Naive B cell (primary cell): Measurements from ENCODE around the gene PAN3. TPM values are rescaled to one million over a fixed set of nuclear protein-coding genes. Genes with fewer than 3 reads are reported as not detected.

Source experiments
- ATAC-seq, 2 donors: fragments of 150-1000 bp; cut with Tn5 transposase; 2 replicates each; pipeline ENCODE4 v1.10.0; 2021; ENCODE audit warnings: low read depth in 2 of 2, mild to moderate bottlenecking in 2 of 2, moderate library complexity in 2 of 2
- DNase-seq: peaks from one replicate; pipeline ENCODE4 v3.0.0; 2022
- H3K27ac Mint-ChIP-seq, 6 donors: one replicate each; pipeline ENCODE4 v1.8.0; 2020 to 2022; ENCODE audit warnings: mild to moderate bottlenecking in 6 of 6, mixed read lengths in 6 of 6, moderate library complexity in 5 of 6, inconsistent platforms in 2 of 6
- H3K27me3 Mint-ChIP-seq, 3 donors: one replicate each; pipeline ENCODE4 v1.8.0; 2021 to 2022; ENCODE audit warnings: mixed read lengths in 3 of 3, mild to moderate bottlenecking in 1 of 3
- H3K36me3 Mint-ChIP-seq, 2 donors: one replicate each; pipeline ENCODE4 v1.8.0; 2020 to 2022; ENCODE audit warnings: mixed read lengths in 2 of 2, inconsistent platforms in 1 of 2, mild to moderate bottlenecking in 1 of 2
- H3K4me1 Mint-ChIP-seq, 3 donors: one replicate each; pipeline ENCODE4 v1.8.0; 2020 to 2022; ENCODE audit warnings: mixed read lengths in 3 of 3, inconsistent platforms in 1 of 3, mild to moderate bottlenecking in 1 of 3, moderate library complexity in 1 of 3
- H3K4me3 Mint-ChIP-seq, 8 donors: one replicate each; pipeline ENCODE4 v1.8.0; 2020 to 2022; ENCODE audit warnings: mild to moderate bottlenecking in 8 of 8, mixed read lengths in 8 of 8, moderate library complexity in 8 of 8, inconsistent platforms in 2 of 8
- H3K9me3 Mint-ChIP-seq, 7 donors: one replicate each; pipeline ENCODE4 v1.8.0; 2020 to 2022; ENCODE audit warnings: mixed read lengths in 7 of 7, mild to moderate bottlenecking in 5 of 7, inconsistent platforms in 2 of 7, moderate library complexity in 1 of 7
- polyA plus RNA-seq, 6 donors: library from polyadenylated mRNA; unstranded; fragments of 300-500 nt; fragmentation: Illumina TruSeq; gene quantifications; one replicate each; pipeline ENCODE4 v1.2.3, GENCODE V29; 2021; ENCODE audit warnings: low read depth in 6 of 6

Gene PAN3
- polyA plus RNA-seq, 6 donors from 2014 or later, result 6.3 to 11.2 (median 7.5) TPM

GRCh38 chr13:28147495-28147894 lies 9.2 kb downstream of the PAN3 start:
- H3K4me3 Mint-ChIP-seq, result peak overlapping the region in 1 of 8 donors; percentile 3
- no peaks in the 10 kb centered on the region for H3K36me3 Mint-ChIP-seq
- ATAC-seq (no peak), DNase-seq (no peak)
- H3K27me3 Mint-ChIP-seq, result no peaks in the 10 kb centered on the region
- peaks cover 36 to 80% (median 59%) of the 10 kb centered on the region in 3 donors for H3K4me1 Mint-ChIP-seq
- H3K27ac Mint-ChIP-seq, result peak overlapping the region in 1 of 6 donors; percentile 53
- no peaks in the 10 kb centered on the region for H3K9me3 Mint-ChIP-seq

- peaks cover 12 to 15% of the 10 kb centered on the region in 2 donors for H3K36me3 Mint-ChIP-seq
- no peak for ATAC-seq
- H3K4me1 Mint-ChIP-seq, result peaks cover 34 to 47% (median 39%) of the 10 kb centered on the region in 3 donors
- no peak overlapping the region for H3K27ac Mint-ChIP-seq
- DNase-seq, result no peak
- peaks cover 0 to 12% (median 8%) of the 10 kb centered on the region in 7 donors for H3K9me3 Mint-ChIP-seq
- H3K27me3 Mint-ChIP-seq, result no peaks in the 10 kb centered on the region
- H3K4me3 Mint-ChIP-seq, result peak overlapping the region in 2 of 8 donors; percentile 3 to 32
Measured at GRCh38 chr13:28159057-28159456, 20.7 kb downstream of the PAN3 start.

GRCh38 chr13:28161370-28161769 lies 23.0 kb downstream of the PAN3 start:
- no peaks in the 10 kb centered on the region for H3K27me3 Mint-ChIP-seq
- peaks cover 12 to 15% of the 10 kb centered on the region in 2 donors for H3K36me3 Mint-ChIP-seq
- peaks cover 41 to 66% (median 53%) of the 10 kb centered on the region in 3 donors for H3K4me1 Mint-ChIP-seq
- peak overlapping the region in 3 of 6 donors; percentile 12 to 54 (median 13) for H3K27ac Mint-ChIP-seq
- ATAC-seq, result no peak
- H3K9me3 Mint-ChIP-seq, result peaks cover 0 to 11% (median 5%) of the 10 kb centered on the region in 7 donors
- no peak for DNase-seq
- H3K4me3 Mint-ChIP-seq, result peak overlapping the region in 1 of 8 donors; percentile 48

GRCh38 chr13:28163587-28163986 lies 25.2 kb downstream of the PAN3 start:
- Mint-ChIP-seq H3K36me3 (no peaks in the 10 kb centered on the region), H3K27ac (peak overlapping the region in 1 of 6 donors; percentile 20)

GRCh38 chr13:28166257-28166656 lies 27.9 kb downstream of the PAN3 start:
- peaks cover 0 to 2% (median 0%) of the 10 kb centered on the region in 7 donors for H3K9me3 Mint-ChIP-seq
- peaks cover 34 to 73% (median 46%) of the 10 kb centered on the region in 3 donors for H3K4me1 Mint-ChIP-seq
- ATAC-seq, result no peak
- H3K36me3 Mint-ChIP-seq, result peaks cover 0 to 3% of the 10 kb centered on the region in 2 donors
- H3K4me3 Mint-ChIP-seq, result peak overlapping the region in 3 of 8 donors; percentile 29 to 44 (median 41)
- peak overlapping the region in 1 of 6 donors; percentile 57 for H3K27ac Mint-ChIP-seq
- DNase-seq, result no peak
- no peaks in the 10 kb centered on the region for H3K27me3 Mint-ChIP-seq

More at GRCh38 chr13:28163587-28163986, 25.2 kb downstream of the PAN3 start:
- Mint-ChIP-seq H3K9me3 (peaks cover 0 to 5% (median 0%) of the 10 kb centered on the region in 7 donors), H3K4me3 (peak overlapping the region in 2 of 8 donors; percentile 25 to 35), H3K27me3 (no peaks in the 10 kb centered on the region), H3K4me1 (peaks cover 41 to 79% (median 54%) of the 10 kb centered on the region in 3 donors)
- ATAC-seq (no peak), DNase-seq (no peak)

- Mint-ChIP-seq H3K27me3 (no peaks in the 10 kb centered on the region), H3K4me1 (peaks cover 34 to 52% (median 42%) of the 10 kb centered on the region in 3 donors), H3K36me3 (peaks cover 5 to 9% of the 10 kb centered on the region in 2 donors), H3K9me3 (no peaks in the 10 kb centered on the region), H3K27ac (peak overlapping the region in 3 of 6 donors; percentile 20 to 71 (median 47)), H3K4me3 (no peak overlapping the region)
- no peak for DNase-seq
- ATAC-seq, result no peak
Measured at GRCh38 chr13:28171266-28171665, 32.9 kb downstream of the PAN3 start.

GRCh38 chr13:28172947-28173346 lies 34.6 kb downstream of the PAN3 start:
- H3K36me3 Mint-ChIP-seq, result peaks cover 9 to 10% of the 10 kb centered on the region in 2 donors
- no peaks in the 10 kb centered on the region for H3K9me3 Mint-ChIP-seq
- peak overlapping the region in 1 of 6 donors; percentile 46 for H3K27ac Mint-ChIP-seq
- peaks cover 26 to 38% (median 35%) of the 10 kb centered on the region in 3 donors for H3K4me1 Mint-ChIP-seq
- H3K4me3 Mint-ChIP-seq, result no peak overlapping the region
- no peak for DNase-seq
- no peak for ATAC-seq
- no peaks in the 10 kb centered on the region for H3K27me3 Mint-ChIP-seq

GRCh38 chr13:28173793-28174192 lies 35.4 kb downstream of the PAN3 start:
- H3K27ac Mint-ChIP-seq, result peak overlapping the region in 1 of 6 donors; percentile 1

GRCh38 chr13:28177327-28177726 lies 39.0 kb downstream of the PAN3 start:
- peaks cover 9 to 23% of the 10 kb centered on the region in 2 donors for H3K36me3 Mint-ChIP-seq
- ATAC-seq (no peak), DNase-seq (no peak)
- H3K27ac Mint-ChIP-seq, result peak overlapping the region in 2 of 6 donors; percentile 47 to 50
- H3K27me3 Mint-ChIP-seq, result no peaks in the 10 kb centered on the region
- no peak overlapping the region for H3K4me3 Mint-ChIP-seq
- peaks cover 20 to 29% (median 26%) of the 10 kb centered on the region in 3 donors for H3K4me1 Mint-ChIP-seq
- no peaks in the 10 kb centered on the region for H3K9me3 Mint-ChIP-seq

More at GRCh38 chr13:28173793-28174192, 35.4 kb downstream of the PAN3 start:
- H3K36me3 Mint-ChIP-seq, result peaks cover 9 to 16% of the 10 kb centered on the region in 2 donors
- DNase-seq (no peak), ATAC-seq (no peak)
- no peaks in the 10 kb centered on the region for H3K9me3 Mint-ChIP-seq
- H3K4me1 Mint-ChIP-seq, result peaks cover 23 to 30% (median 28%) of the 10 kb centered on the region in 3 donors
- no peaks in the 10 kb centered on the region for H3K27me3 Mint-ChIP-seq
- no peak overlapping the region for H3K4me3 Mint-ChIP-seq

GRCh38 chr13:28177877-28178276 lies 39.5 kb downstream of the PAN3 start:
- H3K4me3 Mint-ChIP-seq, result peak overlapping the region in 1 of 8 donors; percentile 42
- peaks cover 9 to 29% of the 10 kb centered on the region in 2 donors for H3K36me3 Mint-ChIP-seq
- ATAC-seq (no peak), DNase-seq (no peak)
- H3K9me3 Mint-ChIP-seq, result no peaks in the 10 kb centered on the region
- peaks cover 16 to 24% (median 22%) of the 10 kb centered on the region in 3 donors for H3K4me1 Mint-ChIP-seq
- no peaks in the 10 kb centered on the region for H3K27me3 Mint-ChIP-seq
- H3K27ac Mint-ChIP-seq, result peak overlapping the region in 2 of 6 donors; percentile 47 to 83

GRCh38 chr13:28179974-28180373 lies 41.6 kb downstream of the PAN3 start:
- no peaks in the 10 kb centered on the region for H3K27me3 Mint-ChIP-seq
- no peaks in the 10 kb centered on the region for H3K9me3 Mint-ChIP-seq
- peaks cover 0 to 30% of the 10 kb centered on the region in 2 donors for H3K36me3 Mint-ChIP-seq
- peaks cover 18 to 36% (median 28%) of the 10 kb centered on the region in 3 donors for H3K4me1 Mint-ChIP-seq
- H3K4me3 Mint-ChIP-seq, result no peak overlapping the region
- no peak for DNase-seq
- ATAC-seq, result no peak
- H3K27ac Mint-ChIP-seq, result no peak overlapping the region

- ATAC-seq (no peak), DNase-seq (no peak)
- no peak overlapping the region for H3K4me3 Mint-ChIP-seq
- H3K4me1 Mint-ChIP-seq, result peaks cover 18 to 41% (median 30%) of the 10 kb centered on the region in 3 donors
- peaks cover 0 to 30% of the 10 kb centered on the region in 2 donors for H3K36me3 Mint-ChIP-seq
- H3K27ac Mint-ChIP-seq, result peak overlapping the region in 2 of 6 donors; percentile 11 to 67
- H3K27me3 Mint-ChIP-seq, result no peaks in the 10 kb centered on the region
- H3K9me3 Mint-ChIP-seq, result no peaks in the 10 kb centered on the region
Measured at GRCh38 chr13:28181413-28181812, 43.1 kb downstream of the PAN3 start.

GRCh38 chr13:28185256-28185655 lies 46.9 kb downstream of the PAN3 start:
- Mint-ChIP-seq H3K4me3 (no peak overlapping the region), H3K9me3 (no peaks in the 10 kb centered on the region), H3K36me3 (peaks cover 0 to 29% of the 10 kb centered on the region in 2 donors), H3K27ac (peak overlapping the region in 2 of 6 donors; percentile 18 to 60), H3K27me3 (no peaks in the 10 kb centered on the region), H3K4me1 (peaks cover 18 to 38% (median 30%) of the 10 kb centered on the region in 3 donors)
- ATAC-seq (no peak), DNase-seq (no peak)

- no peaks in the 10 kb centered on the region for H3K9me3 Mint-ChIP-seq
- H3K27me3 Mint-ChIP-seq, result no peaks in the 10 kb centered on the region
- ATAC-seq, result no peak
- H3K4me3 Mint-ChIP-seq, result no peak overlapping the region
- no peak for DNase-seq
- H3K4me1 Mint-ChIP-seq, result peaks cover 11 to 15% (median 13%) of the 10 kb centered on the region in 3 donors
- H3K27ac Mint-ChIP-seq, result no peak overlapping the region
- peaks cover 14 to 23% of the 10 kb centered on the region in 2 donors for H3K36me3 Mint-ChIP-seq
Measured at GRCh38 chr13:28199089-28199488, 60.7 kb downstream of the PAN3 start.
